ENCODE results near the gene EMILIN3. TPM values are rescaled to one million over a fixed set of nuclear protein-coding genes. Genes with fewer than 3 reads are reported as not detected.

EMILIN3 gene
- total and polyA plus RNA-seq, 2 donors (not counting 3 experiments of a cell fraction or from before 2014, with no cell fraction given), result 0.15 TPM; not detected in 1

GRCh38 chr20:41345729-41346067 is 20.9 kb downstream of the EMILIN3 start:
- Histone ChIP-seq H3K9me3 (replicated peaks; ENCODE audit: control insufficient read depth, insufficient read depth, low read length) (no peaks in the 10 kb centered on the region), H3K9me1 (replicated peaks; ENCODE audit: control insufficient read depth, extremely low read depth, insufficient read depth, low read length) (no peaks in the 10 kb centered on the region), H3K9ac (replicated peaks; ENCODE audit: extremely low read depth, insufficient read depth, low read length) (no peak overlapping the region), H3K36me3 (ENCODE audit: control insufficient read depth in 2 of 2, extremely low read depth in 1 of 2, insufficient read depth in 2 of 2, low read length in 2 of 2) (no peaks in the 10 kb centered on the region), H3K4me1 (ENCODE audit: control insufficient read depth, extremely low read depth, insufficient read depth, low read length) (no peaks in the 10 kb centered on the region), H4K20me1 (replicated peaks; ENCODE audit: control insufficient read depth, extremely low read depth, insufficient read depth, low read length) (no peaks in the 10 kb centered on the region), H3K79me2 (ENCODE audit: control insufficient read depth, insufficient read depth, low read length) (no peaks in the 10 kb centered on the region), H3K4me2 (ENCODE audit: insufficient read depth, low read length) (no peak overlapping the region), H3K27ac (ENCODE audit: insufficient read depth, low read depth, low read length) (no peak overlapping the region), H2AFZ (ENCODE audit: low read depth, low read length) (no peak overlapping the region), H3K4me3 (replicated peaks in 1 of 3; ENCODE audit: insufficient read depth in 1 of 3, low read depth in 1 of 3, low read length in 3 of 3) (no peak overlapping the region), H3K27me3 (ENCODE audit: control insufficient read depth in 2 of 2, insufficient read depth in 2 of 2, low read length in 2 of 2) (no peaks in the 10 kb centered on the region)
- TF ChIP-seq MYC (IDR thresholded peaks at IDR 0.05; ENCODE audit: low read depth, low read length) (no peak), JUN (IDR thresholded peaks at IDR 0.05; ENCODE audit: borderline replicate concordance, insufficient read depth, insufficient read length, low read depth) (no peak), MAX (IDR thresholded peaks at IDR 0.05; ENCODE audit: insufficient read depth, insufficient read length) (no peak), GATA2 (IDR thresholded peaks at IDR 0.05; ENCODE audit: insufficient read depth, insufficient read length, low read depth, low read length) (no peak), POLR2A (IDR thresholded peaks at IDR 0.05; ENCODE audit: low read depth, low read length) (no peak), FOS (IDR thresholded peaks at IDR 0.05; ENCODE audit: borderline replicate concordance, insufficient read depth, low read length) (no peak)
- FAIRE-seq, result no peak
- ChIA-PET CTCF (interaction anchor here (1.2 kb wide), 1 partner anchor 173 kb away, joined by 3 read pairs; no protein-coding TSS in a partner anchor), POLR2A (no interaction called here)
- dilution Hi-C loops (cut with MboI; ENCODE audit: extremely low pct_ligation_motif_present, low sequenced_read_pairs), result no loop called here
- DNase-seq (ENCODE audit: low read depth, low spot score), result no peak
- BruUV-seq (replicated peaks), result no TSS peak
- intact Hi-C loops (cut with micrococcal nuclease), result no loop called here

GRCh38 chr20:41344938-41345728 is 21.5 kb downstream of the EMILIN3 start:
- Histone ChIP-seq H2AFZ (ENCODE audit: low read depth, low read length) (no peak overlapping the region), H3K4me1 (ENCODE audit: control insufficient read depth, extremely low read depth, insufficient read depth, low read length) (peaks cover 3% of the 10 kb centered on the region), H3K4me3 (replicated peaks in 1 of 3; ENCODE audit: insufficient read depth in 1 of 3, low read depth in 1 of 3, low read length in 3 of 3) (no peak overlapping the region), H3K4me2 (ENCODE audit: insufficient read depth, low read length) (no peak overlapping the region), H3K9ac (replicated peaks; ENCODE audit: extremely low read depth, insufficient read depth, low read length) (no peak overlapping the region), H4K20me1 (replicated peaks; ENCODE audit: control insufficient read depth, extremely low read depth, insufficient read depth, low read length) (no peaks in the 10 kb centered on the region), H3K27me3 (ENCODE audit: control insufficient read depth in 2 of 2, insufficient read depth in 2 of 2, low read length in 2 of 2) (no peaks in the 10 kb centered on the region), H3K36me3 (ENCODE audit: control insufficient read depth in 2 of 2, extremely low read depth in 1 of 2, insufficient read depth in 2 of 2, low read length in 2 of 2) (no peaks in the 10 kb centered on the region), H3K79me2 (ENCODE audit: control insufficient read depth, insufficient read depth, low read length) (no peaks in the 10 kb centered on the region), H3K9me1 (replicated peaks; ENCODE audit: control insufficient read depth, extremely low read depth, insufficient read depth, low read length) (no peaks in the 10 kb centered on the region), H3K9me3 (replicated peaks; ENCODE audit: control insufficient read depth, insufficient read depth, low read length) (no peaks in the 10 kb centered on the region), H3K27ac (ENCODE audit: insufficient read depth, low read depth, low read length) (no peak overlapping the region)
- intact Hi-C loops (cut with micrococcal nuclease) (no loop called here), dilution Hi-C loops (cut with MboI; ENCODE audit: extremely low pct_ligation_motif_present, low sequenced_read_pairs) (no loop called here)
- ChIA-PET POLR2A (no interaction called here), CTCF (interaction anchor here (0.9 to 8.5 kb wide), 5 partner anchors 66 to 210 kb away, joined by 3 to 295 read pairs (median 3); no protein-coding TSS in a partner anchor)
- no peak for TF ChIP-seq EZH2 (IDR thresholded peaks at IDR 0.05; ENCODE audit: borderline replicate concordance, low read depth, low read length, severe bottlenecking)
- no peak for TF ChIP-seq POLR2A (IDR thresholded peaks at IDR 0.05; ENCODE audit: low read depth, low read length)
- TF ChIP-seq CTCF (IDR thresholded peaks at IDR 0.05; ENCODE audit: extremely low read depth in 1 of 2, insufficient read depth in 1 of 2, low read depth in 1 of 2, low read length in 2 of 2), result no peak
- TF ChIP-seq FOS (IDR thresholded peaks at IDR 0.05; ENCODE audit: borderline replicate concordance, insufficient read depth, low read length), result no peak
- TF ChIP-seq POLR2AphosphoS5 (IDR thresholded peaks at IDR 0.05; ENCODE audit: insufficient read depth, low read depth, low read length), result no peak
- no peak for TF ChIP-seq JUN (IDR thresholded peaks at IDR 0.05; ENCODE audit: borderline replicate concordance, insufficient read depth, insufficient read length, low read depth)
- TF ChIP-seq MYC (IDR thresholded peaks at IDR 0.05; ENCODE audit: low read depth, low read length), result no peak
- TF ChIP-seq MAX (IDR thresholded peaks at IDR 0.05; ENCODE audit: insufficient read depth, insufficient read length), result no peak
- no peak for TF ChIP-seq GATA2 (IDR thresholded peaks at IDR 0.05; ENCODE audit: insufficient read depth, insufficient read length, low read depth, low read length)
- DNase-seq (ENCODE audit: low read depth, low spot score) (no peak), FAIRE-seq (no peak)
- no TSS peak for BruUV-seq (replicated peaks)
